HG03280 (cell line): ENCODE data around the gene SAMD4A.

ENCODE experiments used
- ATAC-seq: cut with Tn5 transposase; IDR thresholded peaks from one replicate; pipeline ENCODE4 v1.9.1; 2021; ENCODE audit warnings: mild to moderate bottlenecking, moderate library complexity; ENCODE audit not compliant: unreplicated experiment

Gene SAMD4A

DNA sequence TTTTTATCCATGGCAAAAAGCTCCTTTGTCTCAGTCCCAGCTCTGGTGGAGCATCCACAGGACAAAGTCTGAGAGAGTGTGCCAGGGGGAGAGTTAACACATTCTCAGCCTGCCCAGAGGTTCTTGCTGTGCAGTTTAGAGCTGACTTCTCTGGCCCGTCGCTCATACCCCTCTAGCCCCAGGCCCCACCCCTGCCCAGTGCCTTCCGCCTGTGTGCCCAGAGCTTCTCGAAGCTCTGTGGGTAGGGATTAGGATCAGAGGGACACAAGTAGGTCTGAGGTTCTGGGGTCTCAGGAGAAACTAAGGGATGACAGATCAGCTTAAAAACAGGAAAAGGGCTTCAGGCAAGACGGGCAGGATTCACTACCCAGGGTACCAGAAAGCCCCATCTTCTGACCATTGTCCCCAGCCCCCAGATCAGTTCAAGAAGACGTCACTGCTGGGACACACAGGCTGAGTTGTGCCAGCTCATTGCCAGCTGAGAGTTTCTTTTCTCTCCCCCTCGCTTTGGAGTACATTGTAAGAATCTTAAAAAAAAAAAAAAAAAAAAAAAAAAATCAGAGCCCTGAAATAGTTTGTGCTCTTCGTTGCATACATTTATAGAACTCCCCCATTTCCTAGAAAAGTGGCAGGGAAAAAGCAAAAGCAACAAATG lies 208.7 kb downstream of the SAMD4A start:
- ATAC-seq = no peak

DNA sequence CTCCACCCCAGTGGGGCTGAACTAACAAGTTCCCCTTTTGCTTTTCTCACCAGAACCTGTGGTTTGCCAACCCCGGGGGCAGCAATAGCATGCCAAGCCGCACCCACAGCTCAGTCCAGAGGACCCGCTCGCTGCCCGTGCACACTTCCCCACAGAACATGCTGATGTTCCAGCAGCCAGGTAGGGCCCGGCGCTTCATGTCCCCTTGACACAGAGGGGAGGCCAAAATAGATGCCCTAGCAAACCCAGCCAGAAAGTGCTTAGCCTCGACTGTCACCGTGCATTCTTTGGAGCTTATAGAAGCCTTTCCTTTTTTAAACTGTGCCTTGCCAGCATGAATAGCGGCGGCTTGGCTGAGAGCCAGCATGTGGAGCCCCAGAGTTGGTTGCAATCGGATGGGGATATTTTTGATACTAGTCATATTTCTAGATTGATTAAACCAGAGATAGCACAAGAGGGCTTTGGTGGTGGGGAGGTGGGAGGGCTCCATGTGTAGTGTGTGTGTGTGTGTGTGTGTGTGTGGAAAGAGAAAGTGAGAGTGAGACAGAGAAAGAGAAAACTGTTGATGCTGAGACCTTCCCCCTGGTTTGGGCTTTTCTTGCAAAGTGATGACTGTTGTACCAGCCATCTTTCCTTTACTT lies 209.6 kb downstream of the SAMD4A start:
- ATAC-seq = no peak

DNA sequence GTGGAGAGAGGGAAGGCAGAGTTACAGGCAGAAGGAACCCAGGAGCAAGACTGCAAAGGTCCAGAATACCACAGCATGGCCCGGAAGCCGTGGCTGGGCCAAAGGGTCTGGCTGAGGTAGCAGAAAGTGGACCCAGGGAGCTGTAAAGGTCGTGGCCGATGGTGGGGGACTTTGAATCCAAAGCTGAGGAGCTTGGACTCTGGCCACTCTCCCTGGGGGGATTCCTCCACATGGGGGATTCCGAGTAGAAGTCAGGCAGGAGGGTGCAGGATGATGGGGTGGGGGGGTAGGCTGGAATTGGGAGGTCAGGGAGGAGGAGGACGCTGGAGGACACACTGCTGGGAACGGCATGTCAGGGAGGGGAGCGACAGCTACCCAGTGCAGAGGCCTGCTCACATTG lies 210.5 kb downstream of the SAMD4A start:
- no peak for ATAC-seq

GRCh38 chr14:54778618-54779345 lies 211.9 kb downstream of the SAMD4A start:
- ATAC-seq = no peak

GRCh38 chr14:54781080-54781479 lies 214.2 kb downstream of the SAMD4A start:
- no peak for ATAC-seq

DNA sequence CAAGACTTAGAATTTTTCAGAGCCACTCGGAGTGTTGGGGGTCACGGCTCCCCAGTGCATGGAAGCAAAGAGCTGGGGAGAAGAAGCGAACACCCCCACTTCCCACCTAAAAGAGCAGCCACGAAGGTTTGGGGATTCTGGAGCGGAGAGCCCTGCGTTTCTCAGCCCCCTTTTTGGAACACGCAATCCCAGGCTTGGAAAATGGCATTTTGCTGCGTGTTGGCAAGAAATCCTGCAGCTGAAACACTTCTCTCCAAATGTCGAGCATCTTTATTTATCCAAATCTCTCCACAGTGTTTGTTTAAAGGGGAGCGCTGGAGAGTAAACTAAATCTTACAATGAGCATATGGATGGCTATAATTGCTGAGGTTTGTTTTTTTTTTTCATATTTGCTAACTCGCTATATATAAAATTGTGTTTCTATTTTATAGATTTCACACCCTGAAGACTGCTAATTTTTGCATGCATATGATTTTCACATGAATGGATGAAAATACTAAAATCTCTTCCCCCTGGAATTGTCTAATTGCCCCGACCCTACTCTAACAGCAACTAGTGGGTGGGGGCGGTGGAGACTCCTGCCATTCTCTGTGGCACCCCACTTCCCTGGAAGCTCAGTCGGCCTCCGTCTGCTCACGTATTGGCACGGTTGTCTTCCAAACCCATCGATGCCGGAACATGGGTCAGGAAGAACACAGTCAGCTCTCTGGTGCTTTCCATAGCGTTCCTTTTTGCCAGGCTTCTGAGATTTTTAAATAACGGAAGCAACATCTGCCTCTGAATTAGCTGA lies 215.2 kb downstream of the SAMD4A start:
- ATAC-seq = no peak

DNA sequence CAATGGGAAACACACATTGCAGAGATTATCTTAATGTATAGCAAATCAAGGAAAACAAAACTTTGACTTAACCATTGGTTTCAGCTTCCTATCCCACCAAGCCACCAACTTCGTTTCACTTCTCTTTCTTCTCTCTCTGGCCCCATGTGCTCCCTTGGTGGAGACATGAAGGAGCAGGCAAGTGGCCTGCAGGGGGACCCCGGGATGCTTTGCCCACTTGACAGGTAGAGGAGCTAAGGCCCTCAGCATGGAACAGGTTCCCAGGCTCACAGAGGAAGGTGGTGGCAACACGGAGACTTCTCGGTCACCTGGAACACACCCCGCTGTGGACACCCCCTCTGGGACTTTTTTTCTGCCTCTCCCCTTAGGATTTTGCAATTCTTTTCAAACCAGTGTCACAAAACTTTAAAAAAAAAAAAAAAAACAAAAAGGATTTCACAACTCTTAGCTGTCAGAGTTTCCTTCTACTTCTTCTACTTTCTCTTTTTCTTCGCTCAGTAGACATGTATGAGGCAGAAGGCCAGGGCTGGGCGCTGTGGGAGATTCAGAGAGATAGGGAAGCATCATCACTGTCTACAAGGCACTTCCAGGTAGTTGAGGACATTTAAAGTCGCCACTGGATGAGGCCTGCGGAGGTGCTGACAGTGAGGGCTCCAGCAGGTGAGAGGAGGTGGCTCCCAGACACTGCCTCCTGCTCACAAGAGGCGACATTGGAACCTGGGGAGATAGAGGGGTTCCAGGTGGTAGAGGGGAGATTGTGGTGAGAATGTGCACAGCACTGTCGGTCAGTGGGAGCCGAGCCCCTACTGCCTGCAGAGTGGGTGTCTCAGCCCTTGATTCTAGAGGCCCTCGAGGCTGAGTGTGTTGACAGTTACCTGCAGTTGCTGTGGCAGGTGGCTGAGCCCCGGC lies 216.1 kb downstream of the SAMD4A start:
- ATAC-seq = peak; percentile 77

DNA sequence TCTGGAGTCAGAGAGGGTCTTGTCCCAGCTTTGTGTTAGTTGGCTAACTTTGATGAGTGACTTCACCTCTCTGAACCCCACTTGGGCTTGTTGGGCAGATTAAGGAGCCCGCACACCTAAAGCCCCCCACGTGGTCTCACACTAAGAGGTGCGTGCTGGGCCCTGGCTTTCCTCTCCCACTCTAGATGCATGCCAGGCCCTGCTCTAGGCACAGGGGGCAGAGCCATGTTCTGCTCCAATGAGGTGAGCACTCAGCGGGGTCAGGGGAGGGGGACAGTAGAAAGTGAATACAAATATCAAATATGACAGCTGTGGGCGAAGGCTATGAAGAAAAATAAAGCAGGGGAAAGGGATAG lies 216.7 kb downstream of the SAMD4A start:
- ATAC-seq = no peak

- no peak for ATAC-seq
Observed at GRCh38 chr14:54784060-54784459, 217.1 kb downstream of the SAMD4A start.

- no peak for ATAC-seq
Observed at GRCh38 chr14:54784657-54785056, 217.7 kb downstream of the SAMD4A start.

- ATAC-seq = no peak
Observed at GRCh38 chr14:54785136-54785777, 218.3 kb downstream of the SAMD4A start.

DNA sequence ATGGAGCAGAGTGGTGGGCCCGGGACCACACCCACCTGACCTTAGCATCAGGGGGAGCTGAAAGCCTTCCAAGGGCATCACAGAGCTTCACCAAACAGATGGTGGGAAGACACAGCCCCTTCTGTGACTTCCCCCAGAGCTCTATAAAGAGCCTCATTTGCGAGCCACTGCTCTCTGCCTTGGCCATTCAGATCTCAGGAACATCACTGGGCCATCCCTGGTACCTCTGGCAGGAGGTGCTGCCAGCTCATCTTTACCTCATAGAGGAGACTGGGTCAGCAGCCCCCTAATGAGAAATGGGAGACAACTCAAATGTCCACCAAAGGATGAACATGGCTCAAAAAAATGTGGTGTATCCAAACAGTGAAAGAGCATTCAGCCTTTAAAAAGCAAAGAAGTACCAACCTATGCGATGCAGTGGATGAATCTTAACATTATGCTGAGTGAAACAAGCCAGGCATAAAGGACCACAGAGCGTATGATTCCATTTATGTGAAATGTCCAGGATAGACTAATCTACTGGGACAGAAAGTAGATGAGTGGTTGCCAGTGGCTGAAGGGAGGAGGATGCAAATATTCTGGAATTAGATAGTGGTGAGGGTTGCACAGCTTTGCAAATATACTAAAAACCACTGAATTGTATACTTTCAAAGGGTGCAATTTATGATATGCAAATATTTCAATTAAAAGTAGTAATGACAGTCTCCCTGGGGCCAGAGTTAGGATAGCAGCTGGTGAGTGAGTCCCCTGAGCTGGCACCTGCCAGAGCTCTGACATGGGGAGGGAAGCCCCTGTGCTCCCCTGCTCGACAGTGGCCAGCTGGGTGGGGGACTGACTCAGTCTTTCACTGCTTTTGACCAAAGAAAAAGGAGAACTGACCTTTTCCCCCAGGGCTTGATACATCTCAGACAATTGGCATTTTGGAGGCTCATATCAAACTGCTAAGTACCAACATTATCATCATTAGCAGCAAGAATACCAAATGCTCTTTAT lies 219.1 kb downstream of the SAMD4A start:
- no peak for ATAC-seq

- no peak for ATAC-seq
Observed at GRCh38 chr14:54786838-54787237, 219.9 kb downstream of the SAMD4A start.

DNA sequence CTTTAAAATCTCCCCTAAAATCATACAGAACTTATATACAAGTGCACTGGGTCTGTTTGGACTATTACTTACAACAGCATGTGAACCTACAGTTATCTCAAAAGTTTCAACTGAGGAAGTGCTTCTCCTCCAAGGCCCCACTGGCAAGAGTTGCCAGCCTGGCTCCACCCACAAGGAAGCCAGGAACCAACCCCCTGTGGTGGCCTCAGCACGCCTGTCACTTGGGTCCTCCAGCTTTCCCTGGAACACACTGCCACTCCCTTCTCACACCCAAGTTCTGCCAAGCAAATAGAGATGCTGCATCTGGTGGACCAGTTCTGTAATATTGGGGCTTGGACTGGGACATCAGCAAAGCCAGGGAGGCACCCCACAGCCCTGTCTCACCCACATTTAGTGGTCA lies 220.3 kb downstream of the SAMD4A start:
- ATAC-seq = no peak

- ATAC-seq = no peak
Observed at GRCh38 chr14:54788701-54789100, 221.8 kb downstream of the SAMD4A start.

- ATAC-seq = no peak
Observed at GRCh38 chr14:54789166-54789565, 222.2 kb downstream of the SAMD4A start.

DNA sequence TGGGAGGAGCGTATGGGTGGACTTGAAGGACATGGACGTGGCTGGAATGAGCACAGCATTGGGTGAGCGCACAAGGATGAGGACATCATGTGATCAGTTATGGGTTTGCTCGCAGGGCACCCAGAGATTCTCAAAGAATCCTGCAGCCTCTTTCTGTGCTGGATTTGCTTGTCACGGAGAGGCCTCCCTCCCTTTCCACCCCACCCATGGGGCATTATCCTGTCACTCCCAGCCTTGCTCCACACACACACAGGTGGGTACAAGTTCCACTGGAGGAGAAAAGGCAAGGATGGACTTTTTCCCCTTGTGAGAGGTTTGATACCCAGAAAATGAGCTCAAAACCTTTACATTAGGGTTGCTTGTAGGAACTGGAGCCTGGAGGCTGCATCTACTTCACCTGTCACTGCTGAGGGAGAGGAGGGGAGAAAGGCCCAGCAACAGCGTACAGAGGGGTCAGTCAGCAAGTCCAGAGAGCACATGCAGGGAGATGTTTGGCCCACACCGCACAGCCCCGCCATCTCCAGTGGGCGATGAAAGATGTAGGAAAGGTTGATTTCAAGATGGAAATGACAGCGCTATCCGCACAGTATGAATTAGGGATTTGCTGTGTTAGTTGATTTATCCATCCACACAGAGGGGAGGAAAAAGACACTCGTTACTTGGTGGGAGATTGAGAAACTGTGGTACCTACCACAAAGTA lies 223.0 kb downstream of the SAMD4A start:
- no peak for ATAC-seq

DNA sequence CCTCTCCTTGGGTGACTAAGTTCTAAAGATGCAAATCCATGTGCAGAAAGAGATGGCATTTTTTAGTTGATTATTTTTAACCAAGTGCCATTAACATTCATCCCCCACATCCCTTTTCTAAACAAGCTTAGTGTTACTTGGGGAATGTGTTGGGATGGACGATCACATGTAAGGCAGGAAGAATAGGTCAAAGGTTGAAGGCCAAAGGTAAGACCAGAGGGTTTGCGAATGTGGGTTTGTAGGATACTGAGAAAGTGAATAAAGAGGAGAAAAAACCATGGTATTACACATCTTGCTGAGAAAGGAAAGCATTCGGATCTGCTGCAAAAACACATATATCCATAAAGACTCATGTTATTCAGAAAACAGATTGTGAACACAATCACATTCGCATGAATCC lies 224.1 kb downstream of the SAMD4A start:
- ATAC-seq = no peak
